RWPE1 (cell line): ENCODE results near the gene HS3ST6.
"Not testable (repeated sequence)": the region's sequence is repeated elsewhere in the genome, so short reads cannot be mapped to it uniquely, and the experiment has no call there.

Source experiments
- CTCF ChIA-PET: fragments of 350-600 bp; sonication (Branson Sonifier 250); formaldehyde crosslinking; extraction: SDS; loops from one replicate; lab custom pipeline; 2021; lab: Yijun Ruan, JAX
- POLR2A ChIA-PET: fragments of 400-600 bp; formaldehyde crosslinking; extraction: SDS; loops from one replicate; lab custom pipeline; 2020; ENCODE audit warnings: antibody characterized with exemption; ENCODE audit not compliant: low non-redundant PET; lab: Yijun Ruan, JAX
- DNase-seq: peaks from one replicate; pipeline ENCODE4 v3.0.0; 2012; ENCODE audit warnings: low spot score
- H3K27ac ChIP-seq: fragments of 450-650 bp; 2 replicates; pipeline ENCODE4 v1.5.1; 2017
- CTCF ChIP-seq: fragments of 450-650 bp; conservative IDR thresholded peaks from 2 replicates; pipeline ENCODE4 v1.5.1; 2017; ENCODE audit warnings: low read depth, mild to moderate bottlenecking

HS3ST6 gene

DNA sequence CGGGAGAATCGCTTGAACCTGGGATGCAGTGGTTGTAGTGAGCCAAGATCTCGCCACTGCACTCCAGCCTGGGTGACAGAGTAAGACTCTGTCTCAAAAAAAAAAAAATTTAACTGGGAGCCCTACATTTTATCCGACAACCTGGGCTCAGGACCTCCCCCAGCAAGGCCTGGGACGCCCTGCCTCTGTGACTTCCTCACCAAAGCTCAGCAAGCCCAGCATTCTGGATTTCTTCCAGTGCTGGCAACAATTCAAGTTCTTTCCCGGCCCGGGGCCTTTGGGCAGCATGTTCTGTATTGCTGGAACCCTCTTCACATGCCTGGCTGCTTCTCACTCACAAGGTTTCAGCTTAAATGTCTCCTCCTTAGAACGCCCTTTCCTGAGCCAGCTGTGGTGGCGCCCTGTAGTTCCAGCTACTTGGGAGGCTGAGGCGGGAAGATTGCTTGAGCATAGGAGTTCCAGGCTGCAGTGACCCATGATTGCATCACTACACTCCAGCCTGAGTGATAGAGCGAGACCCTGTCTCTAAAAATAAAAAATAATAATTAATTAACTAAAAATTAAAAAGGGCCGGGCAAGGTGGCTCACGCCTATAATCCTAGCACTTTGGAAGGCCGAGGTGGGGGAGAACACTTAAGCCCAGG, 30.4 kb downstream of the HS3ST6 start:
- TF ChIP-seq CTCF, result no peak
- no peak for DNase-seq
- CTCF ChIA-PET, result interaction anchor here (0.6 to 0.7 kb wide), 4 partner anchors 10 to 116 kb away, joined by 4 to 8 read pairs (median 4); no protein-coding TSS in a partner anchor
- H3K27ac ChIP-seq, result no peak overlapping the region
- POLR2A ChIA-PET, result no interaction called here

DNA sequence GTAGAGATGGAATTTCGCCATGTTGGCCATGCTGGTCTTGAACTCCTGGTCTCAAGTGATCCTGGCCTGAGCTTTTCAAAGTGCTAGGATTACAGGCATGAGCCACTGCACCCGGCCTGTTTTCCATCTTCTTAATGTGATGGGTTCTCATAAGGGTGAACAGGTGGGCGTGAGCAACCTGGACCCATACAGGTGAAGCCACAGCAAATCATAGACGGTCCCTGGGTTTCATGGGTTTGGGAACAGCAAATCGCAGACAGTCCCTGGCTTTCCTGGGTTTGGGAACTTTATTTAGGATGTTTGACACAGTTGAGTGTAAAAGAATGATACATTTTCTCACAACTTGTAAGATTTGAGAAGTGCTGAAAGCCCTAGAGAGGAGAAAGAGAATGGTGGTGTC, 33.3 kb downstream of the HS3ST6 start:
- TF ChIP-seq CTCF, result no peak
- CTCF ChIA-PET, result no interaction called here
- no peak overlapping the region for H3K27ac ChIP-seq
- no peak for DNase-seq
- POLR2A ChIA-PET, result no interaction called here

- ChIA-PET CTCF (no interaction called here), POLR2A (no interaction called here)
- no peak for TF ChIP-seq CTCF
- DNase-seq, result no peak
- no peak overlapping the region for H3K27ac ChIP-seq
These were observed 34.0 kb downstream of the HS3ST6 start for GRCh38 chr16:1884155-1884760.

- POLR2A ChIA-PET, H3K27ac ChIP-seq, DNase-seq: not testable (repeated sequence)
- CTCF ChIA-PET, result interaction anchor here (0.7 kb wide), 1 partner anchor 11 kb away, joined by 3 read pairs; no protein-coding TSS in a partner anchor
These were observed 37.0 kb downstream of the HS3ST6 start for GRCh38 chr16:1881172-1881571.

GRCh38 chr16:1879477-1879876, 38.7 kb downstream of the HS3ST6 start:
- TF ChIP-seq CTCF, result no peak
- DNase-seq, result no peak
- POLR2A ChIA-PET, result no interaction called here
- CTCF ChIA-PET, result no interaction called here
- no peak overlapping the region for H3K27ac ChIP-seq

DNA sequence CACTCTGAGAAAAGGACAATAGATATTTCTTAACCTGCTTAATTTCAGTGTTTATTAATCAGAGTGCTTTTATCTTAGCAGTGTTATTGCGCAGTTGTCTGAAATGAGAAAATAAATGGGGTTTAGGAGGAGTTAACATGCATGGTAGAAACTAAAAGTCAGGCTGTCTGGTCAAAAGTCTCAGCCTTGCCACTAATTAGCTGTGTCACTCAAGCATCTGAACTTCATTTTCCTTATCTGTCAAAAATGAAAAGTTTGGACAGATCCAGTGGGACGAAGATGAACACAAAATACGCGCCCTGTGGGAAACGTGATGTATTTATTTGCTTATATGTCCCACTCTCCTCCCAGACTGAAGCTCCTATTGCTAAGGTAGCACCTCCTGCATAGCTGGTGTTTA, 40.0 kb downstream of the HS3ST6 start:
- no peak for TF ChIP-seq CTCF
- ChIA-PET CTCF (interaction anchor here (0.6 kb wide), 1 partner anchor 10 kb away, joined by 4 read pairs; no protein-coding TSS in a partner anchor), POLR2A (no interaction called here)
- no peak overlapping the region for H3K27ac ChIP-seq
- no peak for DNase-seq

- no peak overlapping the region for H3K27ac ChIP-seq
- ChIA-PET POLR2A (interaction anchor here (0.6 kb wide), 1 partner anchor 56 kb away, joined by 4 read pairs; no protein-coding TSS in a partner anchor), CTCF (no interaction called here)
- no peak for DNase-seq
- no peak for TF ChIP-seq CTCF
These were observed 40.4 kb downstream of the HS3ST6 start for GRCh38 chr16:1877804-1878203.
